Measurements from ENCODE around the gene SHQ1. TPM values are rescaled to one million over a fixed set of nuclear protein-coding genes. Genes with fewer than 3 reads are reported as not detected.
"Not testable (repeated sequence)": the region's sequence is repeated elsewhere in the genome, so short reads cannot be mapped to it uniquely, and the experiment has no call there.

SHQ1 gene
- total RNA-seq, 4 donors from 2014 or later, result 11.0 to 105 (median 13.4) TPM

- Histone ChIP-seq H3K36me3 (no peaks in the 10 kb centered on the region), H3K4me1 (no peaks in the 10 kb centered on the region), H3K27me3 (no peaks in the 10 kb centered on the region), H3K9me3 (no peaks in the 10 kb centered on the region), H3K27ac (peak overlapping the region in 1 of 4 donors; percentile 30), H3K4me3 (no peak overlapping the region)
- no peak for TF ChIP-seq POLR2A (IDR thresholded peaks at IDR 0.05)
- TF ChIP-seq CTCF (IDR thresholded peaks at IDR 0.05), result peak in 2 of 6 experiments; percentile 9 to 12
- DNase-seq, result peak in 2 of 3 donors; percentile 61 to 82
Measured at GRCh38 chr3:72745146-72745999, 102.9 kb downstream of the SHQ1 start.

DNA sequence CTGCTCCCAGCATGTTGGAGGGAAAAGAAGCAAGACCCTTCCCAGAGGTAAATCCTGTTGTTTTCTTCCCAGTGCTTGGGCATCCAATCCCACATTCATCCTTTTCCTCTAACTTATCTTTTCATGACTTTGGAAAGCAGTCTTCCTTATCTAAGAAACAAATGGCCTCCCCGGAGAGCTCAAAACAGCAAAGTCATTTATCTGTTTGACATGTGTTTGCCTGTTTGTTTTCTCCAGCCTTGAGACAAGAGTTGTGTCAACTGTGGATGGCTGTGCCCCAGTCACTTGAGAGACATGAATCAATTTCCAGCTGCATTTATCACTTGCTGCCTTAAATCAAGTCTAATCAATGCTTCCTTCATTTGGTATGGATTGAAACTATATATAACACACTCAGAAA is 103.9 kb downstream of the SHQ1 start:
- no peak for DNase-seq
- H3K27ac ChIP-seq, result no peak overlapping the region
- no peaks in the 10 kb centered on the region for H3K36me3 ChIP-seq
- no peak overlapping the region for H3K4me3 ChIP-seq
- TF ChIP-seq POLR2A (IDR thresholded peaks at IDR 0.05), result no peak
- TF ChIP-seq CTCF (IDR thresholded peaks at IDR 0.05), result no peak
- peaks cover 0 to under 1% (median 0%) of the 10 kb centered on the region in 4 donors for H3K4me1 ChIP-seq
- H3K9me3 ChIP-seq, result no peaks in the 10 kb centered on the region
- no peaks in the 10 kb centered on the region for H3K27me3 ChIP-seq

DNA sequence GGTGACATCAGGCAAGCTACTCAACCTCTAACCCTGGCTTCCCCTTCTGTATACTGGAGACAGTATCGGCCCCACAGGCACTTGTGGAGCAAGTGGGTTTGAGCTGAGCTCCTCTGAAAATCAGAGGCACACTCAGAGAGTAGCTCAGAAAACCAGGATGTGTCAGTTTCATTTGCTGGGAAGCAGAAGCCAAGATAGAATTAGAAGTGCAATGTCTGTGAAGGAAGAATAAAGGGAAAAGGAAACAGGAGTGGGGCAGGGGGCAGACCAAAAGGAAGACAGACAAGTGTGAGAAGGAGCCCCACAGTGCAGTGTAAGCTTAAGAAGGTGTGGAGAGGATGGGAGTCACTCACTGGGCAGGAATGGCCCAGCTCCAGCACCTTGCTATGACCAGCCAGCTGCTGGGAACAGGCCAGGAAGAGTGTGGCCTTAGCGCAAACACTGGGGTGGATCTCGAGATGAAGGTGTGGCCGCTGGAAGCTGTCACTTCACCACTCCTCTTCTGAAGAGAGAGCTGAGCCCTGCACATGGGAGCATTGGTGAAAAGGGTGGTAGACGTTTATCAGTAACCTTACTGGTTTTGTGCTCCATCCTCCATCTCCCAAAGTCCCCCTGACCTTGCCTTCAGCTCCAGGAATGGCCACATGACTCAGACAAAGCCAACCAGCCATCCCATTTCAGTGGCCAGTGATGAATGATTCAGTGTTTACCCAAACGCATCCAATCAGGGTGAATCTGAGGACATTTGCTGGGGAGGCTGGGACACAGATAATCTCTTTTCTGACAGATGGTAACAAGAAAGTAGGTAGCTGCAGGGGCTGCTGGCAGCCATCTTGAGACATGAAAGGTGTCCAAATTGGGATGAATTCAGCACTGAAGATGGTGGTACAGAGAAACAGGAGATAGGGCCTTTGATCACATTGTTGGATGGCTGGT is 108.4 kb downstream of the SHQ1 start:
- no peak for TF ChIP-seq POLR2A (IDR thresholded peaks at IDR 0.05)
- Histone ChIP-seq H3K27ac (no peak overlapping the region), H3K4me1 (peaks cover 0 to 14% (median 2%) of the 10 kb centered on the region in 4 donors), H3K4me3 (peak overlapping the region in 2 of 4 donors; percentile 34 to 62), H3K9me3 (peaks cover 0 to 1% (median 0%) of the 10 kb centered on the region in 4 donors), H3K27me3 (no peaks in the 10 kb centered on the region), H3K36me3 (no peaks in the 10 kb centered on the region)
- DNase-seq, result no peak

- Histone ChIP-seq H3K4me1 (peaks cover 0 to 14% (median 2%) of the 10 kb centered on the region in 4 donors), H3K27me3 (no peaks in the 10 kb centered on the region), H3K36me3 (no peaks in the 10 kb centered on the region), H3K9me3 (peaks cover 0 to 6% (median 0%) of the 10 kb centered on the region in 4 donors), H3K4me3 (peak overlapping the region; percentile 34 to 62 (median 45)), H3K27ac (peak overlapping the region in 1 of 4 donors; percentile 10)
- TF ChIP-seq POLR2A (IDR thresholded peaks at IDR 0.05) (no peak), CTCF (IDR thresholded peaks at IDR 0.05) (peak in 2 of 6 experiments; percentile 36 to 49)
- DNase-seq, result peak; percentile 35 to 78 (median 73)
Measured at GRCh38 chr3:72738752-72739530, 109.3 kb downstream of the SHQ1 start.

DNA sequence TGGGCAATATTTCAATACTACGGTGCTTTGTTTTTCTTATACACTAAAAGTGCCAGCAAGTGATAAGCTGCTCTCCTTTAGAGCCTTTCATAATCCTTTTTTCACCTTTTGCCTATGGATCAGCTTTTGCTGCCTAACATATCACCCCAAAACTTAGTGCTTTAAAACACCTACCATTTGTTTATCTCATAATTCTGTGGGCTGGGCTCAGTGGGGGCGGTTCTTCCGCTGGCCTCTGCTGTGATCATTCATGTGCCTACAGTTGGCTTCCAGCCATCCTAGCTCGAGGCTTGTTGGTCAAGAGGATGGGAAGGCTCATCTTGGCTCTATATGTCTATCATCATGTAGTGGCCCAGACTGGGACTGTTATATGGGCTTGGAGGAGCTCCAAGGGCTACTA is 113.2 kb downstream of the SHQ1 start:
- not testable (repeated sequence) for H3K4me3 ChIP-seq, DNase-seq, H3K27ac ChIP-seq, H3K27me3 ChIP-seq, H3K36me3 ChIP-seq
- H3K9me3 ChIP-seq, result peaks cover 0 to 10% (median 2%) of the 10 kb centered on the region in 4 donors
- H3K4me1 ChIP-seq, result peaks cover 0 to 14% (median 2%) of the 10 kb centered on the region in 4 donors

GRCh38 chr3:72733676-72734075 is 114.6 kb downstream of the SHQ1 start:
- TF ChIP-seq CTCF (IDR thresholded peaks at IDR 0.05) (no peak), POLR2A (IDR thresholded peaks at IDR 0.05) (no peak)
- peaks cover 0 to 10% (median 2%) of the 10 kb centered on the region in 4 donors for H3K9me3 ChIP-seq
- no peaks in the 10 kb centered on the region for H3K27me3 ChIP-seq
- peaks cover 0 to 8% (median 2%) of the 10 kb centered on the region in 4 donors for H3K4me1 ChIP-seq
- H3K27ac ChIP-seq, result no peak overlapping the region
- no peaks in the 10 kb centered on the region for H3K36me3 ChIP-seq
- H3K4me3 ChIP-seq, result no peak overlapping the region
- no peak for DNase-seq

DNA sequence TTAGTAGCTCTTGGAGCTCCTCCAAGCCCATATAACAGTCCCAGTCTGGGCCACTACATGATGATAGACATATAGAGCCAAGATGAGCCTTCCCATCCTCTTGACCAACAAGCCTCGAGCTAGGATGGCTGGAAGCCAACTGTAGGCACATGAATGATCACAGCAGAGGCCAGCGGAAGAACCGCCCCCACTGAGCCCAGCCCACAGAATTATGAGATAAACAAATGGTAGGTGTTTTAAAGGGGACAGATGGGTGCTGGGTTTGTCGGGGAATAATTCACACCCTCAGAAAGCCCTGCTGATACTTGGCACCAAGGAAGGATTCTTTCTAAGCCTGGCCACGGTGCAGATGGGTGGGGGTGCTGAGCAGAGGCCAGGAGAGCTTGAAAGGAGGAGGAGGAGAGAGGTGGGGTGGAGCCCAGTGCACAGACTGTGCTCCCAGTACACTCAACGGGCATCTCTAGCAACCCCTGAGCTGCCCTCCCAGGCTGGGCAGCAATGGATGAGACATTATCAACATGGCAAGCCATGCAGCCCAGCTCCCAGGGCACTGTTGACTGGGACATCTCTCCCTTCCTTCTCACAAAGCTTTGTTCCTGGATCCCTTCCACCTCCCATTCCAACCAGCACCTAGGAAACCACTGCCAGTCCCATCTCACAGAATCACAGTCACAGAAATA is 115.4 kb downstream of the SHQ1 start:
- peaks cover 0 to 10% (median 2%) of the 10 kb centered on the region in 4 donors for H3K9me3 ChIP-seq
- not testable (repeated sequence) for DNase-seq, H3K4me3 ChIP-seq, H3K4me1 ChIP-seq, H3K27me3 ChIP-seq, H3K36me3 ChIP-seq, H3K27ac ChIP-seq
